GM12874 (cell line): ENCODE data around the gene BFSP1.
A peak's percentile ranks its signal among the peaks of the same experiment; 100 is the strongest.

Experiments
- CTCF ChIP-seq: IDR thresholded peaks from 2 replicates; pipeline ENCODE4 v1.5.1; 2011; ENCODE audit warnings: low read depth, mild to moderate bottlenecking, control low read depth, low read length, moderate library complexity; ENCODE audit not compliant: insufficient read depth

The BFSP1 gene

DNA sequence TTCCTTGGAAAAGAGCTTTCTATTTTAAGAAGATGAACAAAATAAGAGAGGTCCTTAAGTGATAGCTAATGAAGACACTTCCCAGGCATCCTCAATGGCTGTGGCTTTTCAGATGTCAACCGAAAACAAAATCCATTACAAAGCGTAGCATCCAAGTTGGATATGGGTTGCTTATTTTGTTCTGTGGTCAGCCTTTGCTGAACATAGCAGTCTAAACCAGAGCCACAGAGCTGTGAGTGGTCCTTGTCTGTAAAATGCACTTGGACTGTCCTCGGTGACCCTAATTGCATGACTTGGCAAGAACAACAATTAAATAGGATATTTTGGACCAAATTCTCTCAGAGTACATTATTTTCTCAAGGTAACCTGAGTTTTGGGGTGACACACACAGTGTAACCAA lies 10.4 kb upstream of the BFSP1 start:
- TF ChIP-seq CTCF = no peak

DNA sequence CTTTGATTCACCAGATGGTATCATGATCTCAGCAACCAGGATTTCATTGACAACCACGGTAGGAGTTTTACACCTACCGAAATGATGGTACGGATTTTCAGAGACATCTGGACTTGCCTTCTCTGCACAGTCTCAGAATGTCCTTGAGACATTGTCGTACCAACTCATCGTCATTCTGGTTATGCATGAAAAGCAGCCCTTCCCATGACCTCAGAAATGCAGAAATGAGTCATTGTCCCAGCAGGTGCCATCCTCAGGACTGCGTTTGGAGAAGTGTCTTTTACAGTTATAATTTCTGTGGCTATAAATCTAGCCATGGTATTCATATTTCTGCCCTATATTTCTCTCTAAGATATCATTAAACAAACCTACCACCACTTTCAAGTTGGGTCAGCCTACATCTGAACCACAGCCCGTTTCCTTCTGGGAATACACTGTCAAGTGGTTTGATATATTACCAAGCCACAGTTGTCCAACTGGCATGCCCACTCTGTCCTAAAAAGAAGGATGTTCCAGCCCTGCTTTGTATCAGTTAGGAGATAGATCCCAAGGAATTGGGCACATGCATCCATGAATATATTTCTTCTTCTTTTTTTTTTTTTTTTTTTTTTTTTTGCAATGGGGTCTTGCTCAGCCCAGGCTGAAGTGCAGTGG lies 7.5 kb upstream of the BFSP1 start:
- no peak for TF ChIP-seq CTCF

DNA sequence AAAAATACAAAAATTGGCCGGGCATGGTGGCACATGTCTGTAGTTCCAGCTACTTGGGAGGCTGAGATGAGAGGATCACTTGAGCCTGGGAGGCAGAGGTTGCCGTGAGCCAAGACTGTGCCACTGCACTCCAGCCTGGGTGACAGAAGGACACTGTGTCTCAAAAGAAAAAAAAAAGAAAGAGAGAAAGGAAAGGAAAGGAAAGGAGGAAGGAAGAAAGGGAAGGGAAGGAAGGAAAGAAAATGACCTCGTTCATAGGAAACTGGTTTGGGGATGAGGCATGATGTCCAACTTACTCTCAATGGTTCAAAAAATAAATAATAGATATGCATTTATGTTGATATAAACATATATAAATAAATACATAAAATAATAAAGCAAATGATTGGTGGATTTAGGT lies 6.8 kb upstream of the BFSP1 start:
- TF ChIP-seq CTCF = no peak

- peak; percentile 79 for TF ChIP-seq CTCF
Measured at GRCh38 chr20:17536944-17537444, 5.8 kb upstream of the BFSP1 start.

DNA sequence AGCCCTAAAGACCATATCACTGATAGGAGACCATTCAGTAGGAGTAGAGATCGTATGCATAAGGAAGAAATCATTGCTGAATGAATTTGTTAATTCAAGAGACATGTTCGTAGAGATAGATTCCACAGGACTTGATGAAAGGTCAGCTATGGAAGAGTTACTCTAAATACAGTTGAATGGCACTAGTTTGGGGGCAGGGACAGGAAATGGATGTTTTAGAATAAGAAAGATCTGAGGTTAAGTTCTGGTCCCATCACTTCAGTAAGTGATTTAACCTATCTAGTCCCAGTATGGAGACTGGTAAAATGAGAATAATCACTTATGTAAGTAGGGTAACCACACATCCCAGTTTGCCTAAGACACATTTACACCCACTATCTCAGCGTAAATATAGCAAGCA lies 2.9 kb upstream of the BFSP1 start:
- TF ChIP-seq CTCF = no peak

- TF ChIP-seq CTCF = no peak
Measured at GRCh38 chr20:17533396-17533795, 2.2 kb upstream of the BFSP1 start.

DNA sequence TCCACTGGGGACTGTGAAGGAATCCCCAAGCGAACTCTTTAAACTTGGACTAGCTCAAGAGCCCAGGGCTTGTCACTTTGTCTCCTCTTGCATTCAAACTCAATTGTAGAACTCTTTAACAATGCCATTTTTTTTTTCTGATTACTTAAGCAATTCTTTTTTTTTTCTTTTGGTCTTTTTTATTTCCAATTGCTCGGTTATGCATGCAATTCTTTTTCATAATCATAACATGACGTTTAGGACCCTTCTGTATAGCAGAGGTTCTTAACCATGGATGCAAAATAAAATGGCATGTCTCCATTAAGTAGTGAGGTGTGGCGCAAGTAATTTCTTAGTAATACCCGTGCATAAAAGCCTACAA lies 466 bp upstream of the BFSP1 start:
- no peak for TF ChIP-seq CTCF
